GM11168 (cell line): ENCODE measurements around the gene TLE2.
"Not testable (repeated sequence)": the region's sequence is repeated elsewhere in the genome, so short reads cannot be mapped to it uniquely, and the experiment has no call there.

Experiments
- in situ Hi-C: fragments of 300-500 bp; cut with MboI; formaldehyde crosslinking; loops from one replicate; pipeline ENCODE4 v1.12.0; 2022; ENCODE audit warnings: low sequenced_read_pairs; ENCODE audit not compliant: unreplicated experiment

The TLE2 gene

DNA sequence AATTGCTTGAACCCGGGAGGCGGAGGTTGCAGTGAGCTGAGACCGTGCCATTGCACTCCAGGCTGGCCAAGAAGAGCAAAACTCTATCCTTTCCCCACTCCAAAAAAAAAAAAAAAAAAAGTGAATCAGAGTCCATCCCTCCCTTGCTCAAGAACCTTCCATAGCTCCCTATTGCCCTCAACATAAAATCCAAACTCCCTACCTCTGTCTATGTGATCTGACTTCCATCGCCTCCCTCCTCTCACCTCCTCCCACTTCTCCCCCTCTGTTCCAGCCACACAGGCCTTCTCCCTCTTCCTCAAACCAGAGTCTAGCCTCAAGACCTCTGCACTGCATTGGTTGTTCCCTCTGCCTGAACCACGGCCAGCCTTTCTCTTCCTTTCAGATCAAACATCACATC, 10.0 kb upstream of the TLE2 start:
- in situ Hi-C loops: no loop called here

DNA sequence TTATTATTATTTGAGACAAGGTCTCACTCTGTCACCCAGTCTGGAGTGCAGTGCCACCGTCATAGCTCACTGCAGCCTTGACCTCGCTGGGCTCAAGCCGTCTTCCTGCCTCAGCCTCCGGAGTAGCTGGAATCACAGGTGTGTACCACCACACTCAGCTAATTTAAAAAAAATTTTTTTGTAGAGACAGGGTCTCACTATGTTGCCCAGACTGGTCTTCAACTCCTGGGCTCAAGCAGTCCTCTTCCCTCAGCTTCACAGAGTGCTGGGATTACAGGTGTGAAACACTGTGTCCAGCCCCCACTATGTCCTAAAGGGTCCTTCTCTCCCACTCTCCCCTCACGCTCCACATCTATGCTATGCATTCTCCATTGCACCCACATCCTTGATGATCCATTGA, 9.1 kb upstream of the TLE2 start:
- in situ Hi-C loops: no loop called here

DNA sequence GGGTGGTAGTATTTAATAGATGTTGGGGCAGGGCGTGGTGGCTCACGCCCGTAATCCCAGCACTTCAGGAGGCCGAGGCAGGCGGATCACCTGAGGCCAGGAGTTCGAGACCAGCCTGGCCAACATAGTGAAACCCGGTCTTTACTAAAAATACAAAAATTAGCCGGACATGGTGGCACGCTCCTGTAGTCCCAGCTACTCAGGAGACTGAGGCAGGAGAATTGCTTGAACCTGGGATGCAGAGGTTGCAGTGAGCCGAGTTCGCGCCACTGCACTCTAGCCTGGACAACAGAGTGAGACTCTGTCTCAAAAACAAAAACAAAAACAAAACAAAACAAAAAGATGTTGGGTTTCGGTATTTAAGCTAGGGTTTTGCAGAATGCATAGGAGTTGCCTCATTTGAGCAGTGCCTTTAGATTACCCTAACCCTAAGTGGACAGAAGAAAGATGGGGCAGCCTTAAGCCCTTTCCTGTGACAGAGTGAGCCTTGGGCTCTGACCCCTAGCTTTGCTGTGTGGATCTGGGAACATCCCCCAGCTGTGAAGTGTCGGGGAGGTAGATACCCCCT, 8.0 kb upstream of the TLE2 start:
- in situ Hi-C loops: not testable (repeated sequence)

DNA sequence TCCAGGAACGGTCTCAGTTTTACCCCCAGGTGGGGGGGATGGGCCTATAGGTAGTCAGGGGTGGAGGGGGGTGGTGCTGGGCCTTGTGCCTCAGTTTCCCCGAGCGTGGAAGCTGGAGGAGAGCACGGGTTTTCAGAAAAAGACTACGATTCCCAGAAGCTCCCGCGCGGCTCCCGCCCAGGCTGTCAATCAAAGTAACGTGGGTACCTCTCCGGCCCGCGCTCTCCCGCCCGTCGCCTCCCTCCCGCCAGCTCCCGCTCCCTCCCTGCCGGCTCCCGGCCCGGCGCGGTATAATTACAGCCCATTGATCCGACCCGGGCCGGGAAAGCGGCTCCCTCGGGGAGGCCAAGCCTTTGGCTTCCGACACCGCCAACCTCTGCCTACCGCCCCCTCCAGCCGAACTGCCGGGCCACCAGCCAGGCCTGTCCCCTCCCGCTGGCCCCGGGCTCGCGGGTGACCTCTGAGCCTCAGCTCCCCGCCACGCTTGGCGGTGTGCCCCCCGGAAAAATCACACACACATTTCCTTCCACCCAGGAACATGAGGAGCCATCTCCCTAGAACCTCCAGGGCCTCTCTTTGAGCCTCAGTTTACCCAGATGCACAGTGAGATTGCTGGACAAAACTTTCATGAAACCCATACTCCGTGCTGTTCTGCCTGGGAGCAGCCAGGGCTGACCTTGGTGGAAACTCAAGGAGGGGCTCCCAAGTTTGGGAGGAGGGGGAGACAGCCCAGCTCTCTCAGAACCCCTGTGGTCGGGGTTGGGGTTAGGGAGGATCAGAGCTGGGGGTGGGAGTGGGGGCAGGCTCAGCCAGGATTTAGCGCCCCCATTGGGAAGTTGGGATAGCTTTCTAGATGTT, 7.3 kb upstream of the TLE2 start:
- in situ Hi-C loops: no loop called here

DNA sequence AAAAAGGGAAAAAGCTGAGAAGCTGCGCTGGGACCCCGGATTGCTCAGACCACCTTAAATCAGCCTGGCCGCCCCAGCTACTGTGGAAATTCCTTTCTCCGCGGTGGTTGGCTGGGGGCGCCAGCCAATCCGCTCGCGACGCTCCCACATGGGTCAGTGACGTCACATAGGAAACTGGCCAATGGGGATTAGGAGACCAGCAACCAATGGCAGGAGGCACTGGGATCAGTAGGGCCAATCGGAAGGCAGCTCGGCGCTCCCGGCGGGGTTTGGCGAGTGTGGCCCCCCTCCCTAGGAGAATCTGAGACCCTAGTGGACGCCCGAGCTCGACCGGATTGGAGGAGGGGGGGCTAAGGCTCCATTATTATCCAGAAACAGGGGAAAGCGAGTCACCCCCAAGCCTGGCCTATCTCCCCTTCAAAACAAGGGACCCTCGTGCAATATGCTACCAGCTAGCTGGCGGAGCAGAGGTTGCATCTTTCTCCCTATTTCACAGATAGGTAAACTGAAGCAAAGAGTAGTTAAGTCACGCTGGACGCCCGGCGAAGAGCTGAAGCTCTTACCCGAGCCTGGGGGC, 6.5 kb upstream of the TLE2 start:
- in situ Hi-C loops: no loop called here

DNA sequence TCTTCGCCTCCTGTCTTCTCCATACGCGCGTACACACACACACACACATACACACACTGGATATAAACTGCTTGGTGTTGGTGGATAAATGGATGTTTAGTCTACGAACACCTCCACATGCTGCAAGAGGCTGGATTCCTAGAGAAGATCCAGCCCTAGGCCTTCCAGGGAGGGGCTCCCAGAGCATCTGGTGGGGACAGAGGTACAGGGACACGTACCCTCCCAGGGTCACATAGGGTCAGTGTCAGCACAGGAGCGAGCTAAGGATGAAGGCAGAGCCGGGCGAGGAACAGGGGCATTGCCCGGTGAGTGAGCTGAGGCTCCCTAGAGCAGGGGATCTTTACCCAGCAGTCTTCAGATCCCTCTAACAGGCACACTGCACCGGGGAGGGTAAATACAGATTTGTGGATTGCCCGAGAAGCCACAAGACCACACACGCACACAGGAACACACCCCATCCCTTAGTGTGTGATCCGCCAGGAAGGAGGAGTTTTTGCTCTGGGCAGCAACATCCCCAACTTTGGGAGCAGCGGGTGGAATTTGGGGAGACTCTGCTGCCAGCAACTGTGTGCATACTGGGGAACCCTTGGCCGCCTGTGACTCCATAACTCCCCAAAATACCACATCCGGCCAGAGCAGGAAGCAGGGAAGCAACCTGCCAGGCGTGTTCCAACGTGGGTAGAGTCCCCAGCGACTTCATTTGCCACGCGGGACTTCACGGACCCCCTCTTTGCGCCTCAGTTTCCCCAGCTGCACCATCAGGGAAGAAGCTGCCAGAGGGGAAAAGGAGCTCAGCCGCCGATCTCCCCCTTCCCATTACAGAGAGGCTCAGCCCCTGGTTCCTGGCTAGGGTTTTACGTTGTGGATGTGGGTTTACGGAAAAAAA, 5.8 kb upstream of the TLE2 start:
- in situ Hi-C loops: no loop called here

DNA sequence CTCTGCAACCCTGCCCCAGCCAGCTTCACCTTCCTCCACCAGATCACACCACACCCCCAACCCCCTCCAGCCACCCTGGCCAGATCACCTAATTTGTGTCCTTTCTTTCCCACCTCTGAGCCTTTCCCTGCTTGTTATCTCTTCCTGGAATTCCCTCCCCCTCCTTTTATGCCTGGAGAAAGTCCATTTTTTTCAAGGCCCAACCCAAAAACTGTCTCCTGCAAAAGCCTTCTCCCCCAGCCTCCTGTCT, 5.3 kb upstream of the TLE2 start:
- in situ Hi-C loops: no loop called here

DNA sequence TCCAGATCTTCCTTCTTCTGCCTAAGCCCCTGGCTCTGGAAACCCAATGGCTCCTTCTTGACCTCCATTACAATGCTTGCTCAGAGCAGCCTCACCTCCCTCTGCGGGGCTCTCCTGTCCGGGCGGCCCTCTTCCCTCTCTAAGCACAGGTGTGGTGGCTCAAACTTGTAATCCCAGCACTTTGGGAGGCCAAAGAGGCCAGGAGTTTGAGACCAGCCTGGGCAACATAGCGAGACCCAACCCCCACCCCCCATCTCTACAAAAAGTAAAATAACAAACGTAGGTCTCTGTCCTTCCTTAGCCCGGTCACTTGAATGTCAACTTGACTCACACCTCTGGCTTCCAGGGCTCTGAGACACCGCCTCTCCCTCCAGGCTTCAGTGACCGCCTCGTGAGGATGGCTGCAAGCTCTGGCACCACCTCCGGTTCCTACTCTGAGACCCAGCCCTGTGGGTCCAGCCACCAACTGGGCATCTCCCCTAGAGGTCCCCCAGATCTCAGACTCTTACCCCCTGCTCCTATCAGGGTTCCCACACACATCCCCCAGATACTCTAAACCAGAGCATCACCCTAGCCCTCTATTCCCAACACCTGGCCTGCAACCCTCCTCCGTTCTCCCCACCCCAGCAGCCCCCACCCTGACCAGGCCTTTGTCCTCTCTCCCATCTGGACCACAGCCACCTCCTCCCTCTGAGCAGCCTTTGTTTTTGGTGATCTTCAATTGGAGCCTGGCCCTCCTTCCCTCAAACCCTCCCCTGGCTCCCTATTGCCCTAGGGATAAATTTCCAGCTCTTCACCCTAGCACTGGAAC, 4.7 kb upstream of the TLE2 start:
- in situ Hi-C loops: no loop called here

DNA sequence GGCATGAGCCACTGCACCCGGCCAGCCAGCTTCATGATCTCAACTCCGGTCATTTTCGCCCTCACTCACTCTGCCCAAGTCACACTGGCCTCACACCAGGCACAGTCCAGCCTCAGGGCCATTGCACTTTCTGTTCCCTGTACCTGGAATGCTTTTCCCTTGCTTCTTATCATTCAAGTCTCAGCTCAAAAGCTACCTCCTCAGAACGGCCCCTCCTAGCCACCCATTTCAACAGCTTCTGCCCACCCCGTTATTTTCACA, 2.5 kb upstream of the TLE2 start:
- in situ Hi-C loops: no loop called here

DNA sequence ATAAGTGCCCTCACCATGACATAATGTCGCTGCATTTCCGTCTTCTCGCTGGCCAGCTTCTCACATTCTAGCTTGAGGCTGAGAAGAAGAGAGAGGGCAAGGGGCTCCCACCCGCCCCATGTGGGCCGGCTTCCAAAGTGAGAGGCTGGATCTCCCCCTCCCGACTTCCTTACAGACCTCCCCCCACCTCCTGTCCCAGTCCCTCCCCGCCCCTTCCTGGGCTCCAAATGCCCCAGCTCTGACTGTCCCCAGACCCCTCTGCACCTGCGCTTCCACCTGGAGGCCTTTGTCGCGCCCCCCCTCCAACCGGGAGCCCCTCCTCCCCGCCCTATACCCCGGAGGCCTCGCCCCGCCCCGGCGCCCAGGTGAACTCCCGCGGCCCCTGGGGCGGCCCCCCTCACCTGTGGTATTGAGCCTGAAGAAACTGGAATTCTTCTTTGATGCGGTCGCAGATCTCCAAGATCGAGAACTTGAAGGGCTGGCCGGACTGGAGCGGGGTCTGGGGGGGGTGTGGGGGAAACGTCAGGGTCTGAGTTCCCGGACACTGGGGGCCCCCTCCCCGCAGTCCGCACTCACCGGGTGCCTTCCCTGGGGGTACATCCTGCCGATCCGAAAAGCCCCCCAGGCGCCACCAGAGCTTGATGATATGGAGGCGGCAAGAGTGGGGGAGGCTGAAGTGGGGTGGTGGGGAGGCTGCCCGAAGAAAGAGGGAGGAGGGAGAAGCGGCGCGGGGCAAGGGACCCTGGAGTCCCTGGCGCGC, 595 bp downstream of the TLE2 start:
- in situ Hi-C loops: no loop called here

DNA sequence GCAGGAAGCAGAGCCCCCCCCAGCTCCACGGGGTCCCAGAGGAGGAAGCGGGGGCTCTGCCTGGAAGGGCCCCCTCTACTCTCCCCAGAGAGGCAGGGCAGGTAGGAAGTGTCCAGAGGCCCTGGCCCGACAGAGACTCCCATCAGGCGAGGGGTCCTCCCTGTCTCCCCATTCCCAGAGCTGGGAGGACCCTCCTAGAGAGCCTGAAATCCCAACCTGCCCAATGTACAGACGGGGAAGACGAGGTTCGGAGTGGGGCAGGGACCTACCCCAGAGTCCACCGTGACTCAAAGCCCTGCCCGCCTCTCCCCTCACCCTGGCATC, 1.1 kb downstream of the TLE2 start:
- in situ Hi-C loops: no loop called here

DNA sequence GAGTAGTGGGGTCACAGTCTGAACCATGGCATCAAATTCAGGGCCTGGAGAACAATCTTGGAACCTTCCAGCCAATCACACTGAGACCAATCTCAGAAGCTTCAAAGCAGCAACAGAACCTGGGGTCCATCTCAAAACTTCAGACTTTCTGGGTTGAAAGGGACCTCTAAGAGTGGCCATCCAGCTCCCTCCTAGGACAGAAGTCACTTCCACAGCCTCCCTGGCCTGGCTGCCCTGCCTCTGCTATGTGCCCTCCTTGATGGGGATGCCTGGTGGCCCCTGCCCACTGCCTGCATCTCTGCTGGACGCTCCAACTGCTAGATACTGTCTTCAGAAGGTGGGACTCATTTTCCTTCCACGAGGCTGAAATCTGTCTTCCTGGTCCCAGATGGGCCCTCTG, 1.8 kb downstream of the TLE2 start:
- in situ Hi-C loops: no loop called here

DNA sequence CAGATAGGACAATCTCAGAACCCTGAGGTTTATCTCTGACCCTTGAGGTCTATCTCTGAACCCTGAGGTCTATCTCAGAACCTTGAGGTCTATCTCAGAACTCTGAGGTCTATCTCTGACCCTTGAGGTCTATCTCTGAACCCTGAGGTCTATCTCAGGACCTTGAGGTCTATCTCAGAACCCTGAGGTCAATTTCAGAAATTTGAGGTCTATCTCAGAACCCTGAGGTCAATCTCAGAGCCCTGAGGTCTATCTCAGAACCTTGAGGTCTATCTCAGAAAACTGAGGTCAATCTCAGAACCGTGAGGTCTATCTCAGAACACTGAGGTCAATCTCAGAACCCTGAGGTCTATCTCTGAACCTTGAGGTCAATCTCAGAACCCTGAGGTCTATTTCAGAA, 2.3 kb downstream of the TLE2 start:
- in situ Hi-C loops: no loop called here

DNA sequence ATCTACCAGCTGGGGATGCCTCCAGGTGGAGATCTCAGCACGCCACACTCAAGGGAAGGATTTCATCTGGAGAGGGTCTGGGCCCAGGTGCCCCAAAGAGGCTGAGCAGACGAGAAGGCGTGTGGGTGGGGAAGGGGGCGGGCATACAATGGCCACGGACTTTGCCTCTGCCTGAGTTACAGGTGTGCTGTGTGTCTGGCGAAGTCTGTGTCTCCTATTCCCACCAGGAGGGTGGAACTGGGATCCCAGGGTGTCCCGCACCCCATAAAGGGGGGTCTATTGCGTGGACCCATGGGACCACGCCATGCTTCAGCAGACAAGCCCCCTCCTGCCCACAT, 3.6 kb downstream of the TLE2 start:
- in situ Hi-C loops: no loop called here

DNA sequence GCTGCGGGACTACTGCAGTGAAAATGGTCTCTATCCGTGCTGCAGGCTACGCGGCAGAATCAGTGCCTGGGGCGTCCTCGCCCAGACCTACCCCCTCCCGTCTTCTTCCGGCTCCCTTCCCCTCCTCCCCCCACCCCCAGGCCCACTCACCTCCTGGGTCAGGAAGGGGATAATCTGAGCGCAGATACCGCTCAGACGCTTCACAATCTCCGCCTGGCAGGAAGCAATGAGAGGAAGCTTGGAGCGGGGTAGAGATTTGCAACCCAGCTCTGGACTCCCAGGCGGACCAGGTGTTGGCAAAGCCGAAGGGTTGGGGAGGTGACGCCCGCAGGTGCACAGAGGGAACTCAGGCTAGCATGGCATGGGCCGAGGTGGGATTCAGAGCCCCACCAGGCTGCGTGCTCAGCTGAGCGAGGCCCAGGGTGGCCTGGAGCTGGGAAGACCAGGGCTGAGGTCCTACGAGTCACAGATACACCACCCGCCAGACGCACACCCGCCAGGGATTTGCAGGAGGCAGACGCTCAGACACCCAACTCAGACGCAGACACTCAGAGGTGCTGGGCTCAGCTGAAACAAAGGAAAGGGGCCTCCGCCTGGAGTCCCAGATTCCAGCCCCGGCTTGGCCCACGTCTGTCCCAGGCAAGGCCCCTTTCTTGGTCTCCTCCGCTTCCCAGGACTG, 4.1 kb downstream of the TLE2 start:
- in situ Hi-C loops: no loop called here

DNA sequence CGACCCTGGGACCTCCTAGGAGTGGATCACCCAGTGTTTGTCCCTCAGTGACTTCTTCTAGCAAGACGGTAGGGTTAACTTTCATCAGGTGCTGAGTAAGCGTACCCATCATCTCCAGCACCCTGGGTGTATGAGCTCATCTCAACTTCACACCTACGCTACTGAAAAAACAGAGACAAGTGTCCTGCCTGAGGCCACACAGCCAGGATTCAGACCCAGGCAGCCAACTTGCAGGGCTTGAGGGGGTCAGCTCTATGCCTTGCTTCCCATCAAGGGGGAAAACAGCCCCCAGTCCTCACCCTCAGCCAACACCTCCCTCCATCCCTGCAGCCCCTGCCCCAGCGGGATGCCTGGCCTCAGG, 4.6 kb downstream of the TLE2 start:
- in situ Hi-C loops: no loop called here

DNA sequence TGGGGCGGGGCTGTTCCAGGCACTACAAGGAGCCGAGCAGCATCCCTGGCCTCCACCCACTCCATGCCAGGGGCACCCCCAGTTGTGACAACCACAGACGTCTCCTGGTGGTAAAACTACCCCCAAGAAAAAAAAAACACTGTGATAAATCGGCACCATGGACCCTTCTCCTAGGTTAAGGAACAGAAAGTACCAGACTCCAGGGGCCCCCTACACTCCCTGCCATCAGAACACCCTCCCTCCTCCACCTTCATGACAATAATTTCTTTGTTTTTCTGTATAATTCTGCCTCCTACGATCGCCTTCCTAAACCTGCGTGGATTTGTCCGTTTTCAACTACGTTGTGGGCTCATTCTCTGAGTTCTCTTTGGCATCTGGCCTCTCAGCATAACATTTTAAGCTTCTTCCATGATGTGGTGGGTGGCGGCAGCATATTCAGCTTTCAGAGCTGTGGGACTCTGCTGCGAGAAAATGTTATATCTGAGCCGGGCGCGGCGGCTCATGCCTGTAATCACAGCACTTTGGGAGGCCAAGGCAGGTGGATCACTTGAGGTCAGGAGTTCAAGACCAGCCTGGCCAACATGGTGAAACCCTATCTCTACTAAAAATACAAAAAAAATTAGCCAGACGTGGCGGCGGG, 8.6 kb downstream of the TLE2 start:
- in situ Hi-C loops: no loop called here

DNA sequence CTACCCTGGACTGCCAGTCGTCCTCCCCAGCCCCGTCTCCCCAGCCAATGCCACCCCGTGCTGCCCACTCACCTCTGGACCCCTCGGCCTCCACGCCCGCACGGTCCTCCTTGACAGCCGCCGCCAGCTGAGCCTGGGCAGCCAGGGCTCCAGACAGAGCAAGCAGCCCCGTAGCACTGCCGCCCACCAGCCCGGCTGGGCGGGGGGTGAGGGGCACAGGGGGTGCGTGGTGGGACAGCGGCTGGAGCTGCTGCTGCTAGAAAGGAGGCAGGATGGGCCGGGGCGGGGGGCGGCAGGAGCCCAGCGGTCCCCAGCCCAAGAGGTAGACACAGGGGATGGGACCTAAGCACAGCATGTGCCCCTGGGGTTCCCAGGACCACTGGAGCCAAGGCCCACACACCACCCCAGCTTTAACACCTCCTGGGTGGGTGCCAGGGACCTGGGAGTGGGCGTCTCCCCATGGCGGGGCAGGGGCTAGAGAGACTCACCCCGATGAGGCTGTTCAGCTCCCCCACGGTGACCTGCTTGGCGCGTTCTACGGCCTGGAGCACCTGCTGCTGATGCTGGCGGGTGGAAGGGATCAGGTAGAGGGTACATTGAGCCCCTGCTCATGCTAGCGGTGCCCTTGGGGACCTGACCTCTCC, 9.7 kb downstream of the TLE2 start:
- in situ Hi-C loops: no loop called here

DNA sequence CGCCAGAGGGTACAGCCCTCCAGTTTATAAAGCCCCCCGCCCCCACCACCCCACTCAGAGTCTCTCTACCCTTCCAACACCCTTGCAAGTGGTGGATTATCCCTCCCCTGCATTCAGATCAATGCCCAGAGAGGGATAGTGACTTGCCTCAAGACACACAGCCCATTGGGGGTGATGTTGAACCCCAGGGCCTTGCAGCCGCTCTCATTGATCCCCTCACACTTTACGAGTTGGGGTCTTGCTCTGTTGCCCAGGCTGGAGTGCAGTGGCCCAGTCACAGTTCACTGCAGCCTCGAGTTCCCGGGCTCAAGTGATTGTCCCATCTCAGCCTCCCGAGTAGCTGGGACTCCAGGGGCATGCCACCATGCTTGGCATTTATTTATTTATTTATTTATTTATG, 11.2 kb downstream of the TLE2 start:
- in situ Hi-C loops: no loop called here
